KMS-11 (cell line): Measurements from ENCODE around the gene PRICKLE2.

Source experiments
- H2AFZ ChIP-seq: fragments of 200-600 bp; sonication (generic); 2 replicates; pipeline ENCODE4 v1.6.1; 2016; ENCODE audit warnings: antibody characterized with exemption, mixed run types, low read depth
- H3K27ac ChIP-seq: fragments of 200-600 bp; sonication (generic); 2 replicates; pipeline ENCODE4 v1.6.1; 2016; ENCODE audit warnings: mild to moderate bottlenecking, mixed run types
- H3K27me3 ChIP-seq: fragments of 200-600 bp; sonication (generic); 2 replicates; pipeline ENCODE4 v1.6.1; 2017; ENCODE audit warnings: mild to moderate bottlenecking, low read depth, mixed run types, moderate library complexity; ENCODE audit not compliant: insufficient read depth
- H3K36me3 ChIP-seq: fragments of 200-600 bp; sonication (generic); 2 replicates; pipeline ENCODE4 v1.6.1; 2017; ENCODE audit warnings: mild to moderate bottlenecking, mixed run types; ENCODE audit not compliant: insufficient read depth
- H3K4me1 ChIP-seq: fragments of 200-600 bp; sonication (generic); 2 replicates; pipeline ENCODE4 v1.6.1; 2016; ENCODE audit warnings: mild to moderate bottlenecking, low read depth, mixed run types; ENCODE audit not compliant: poor library complexity, severe bottlenecking
- H3K4me2 ChIP-seq: fragments of 200-600 bp; sonication (generic); 2 replicates; pipeline ENCODE4 v1.7.0; 2016; ENCODE audit warnings: mild to moderate bottlenecking, mixed run types
- H3K4me3 ChIP-seq: fragments of 200-600 bp; sonication (generic); IDR thresholded peaks from 2 replicates; pipeline ENCODE4 v1.6.1; 2017; ENCODE audit warnings: low read depth, low read length, mixed read lengths; ENCODE audit not compliant: insufficient read depth
- H3K79me2 ChIP-seq: fragments of 200-600 bp; sonication (generic); 2 replicates; pipeline ENCODE4 v1.6.1; 2016; ENCODE audit warnings: low read depth, mixed run types; ENCODE audit not compliant: insufficient read depth
- H3K9ac ChIP-seq: fragments of 200-600 bp; sonication (generic); 2 replicates; pipeline ENCODE4 v1.6.1; 2016; ENCODE audit warnings: mild to moderate bottlenecking, mixed run types
- H4K20me1 ChIP-seq: fragments of 200-600 bp; sonication (generic); 2 replicates; pipeline ENCODE4 v1.6.1; 2016; ENCODE audit warnings: mild to moderate bottlenecking, mixed run types; ENCODE audit not compliant: insufficient read depth
- CTCF ChIP-seq: fragments of 200-600 bp; sonication (generic); conservative IDR thresholded peaks from 2 replicates; pipeline ENCODE4 v1.6.1; 2017; ENCODE audit warnings: low read depth, mild to moderate bottlenecking, antibody characterized with exemption, low read length, moderate library complexity, mixed read lengths

The PRICKLE2 gene

DNA sequence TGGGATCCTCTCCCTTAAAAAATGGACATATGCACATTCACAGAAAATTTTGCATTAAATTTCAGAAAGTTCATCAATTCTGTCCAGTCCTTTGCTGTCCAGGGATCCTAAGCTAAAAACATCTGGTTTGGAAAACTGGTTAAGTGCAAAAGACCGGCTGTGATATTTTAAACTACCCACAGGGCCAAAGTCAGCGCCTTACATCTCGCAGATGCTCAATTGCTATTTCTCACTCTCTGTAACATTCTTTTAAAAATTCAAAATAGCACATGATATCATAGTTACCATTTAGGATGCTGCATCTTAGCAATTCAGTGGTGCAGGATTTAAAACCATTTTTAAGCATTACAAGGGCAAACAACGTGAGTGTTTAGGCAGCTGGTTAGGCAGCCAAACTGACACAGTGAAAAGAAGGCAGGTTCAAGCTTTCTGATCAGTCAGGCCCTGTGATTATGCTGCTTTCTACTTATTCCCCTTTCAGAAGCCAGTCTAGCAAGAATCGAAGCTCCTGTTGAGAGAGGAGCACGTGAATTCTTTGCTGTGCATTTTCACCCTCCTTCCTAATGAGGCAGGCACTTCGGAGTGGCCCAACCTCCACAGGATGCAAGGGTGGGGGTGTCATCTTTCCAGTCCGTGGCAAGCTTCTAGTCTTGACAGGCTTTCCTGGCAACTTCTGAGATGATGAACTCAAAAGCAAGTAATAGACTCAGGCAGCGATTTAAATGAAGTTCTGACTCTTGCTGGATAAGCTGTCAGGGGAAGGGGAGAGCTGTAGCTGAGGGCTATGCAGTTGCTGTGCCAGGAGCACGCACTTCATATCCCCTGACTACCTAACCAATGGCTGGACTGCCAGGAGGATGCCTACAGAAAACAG lies 8.8 kb downstream of the PRICKLE2 start:
- Histone ChIP-seq H3K79me2 (no peaks in the 10 kb centered on the region), H3K4me1 (no peaks in the 10 kb centered on the region), H3K4me2 (no peak overlapping the region), H3K27me3 (no peaks in the 10 kb centered on the region), H3K4me3 (no peak overlapping the region), H4K20me1 (no peaks in the 10 kb centered on the region), H2AFZ (no peak overlapping the region), H3K9ac (no peak overlapping the region), H3K27ac (no peak overlapping the region), H3K36me3 (no peaks in the 10 kb centered on the region)
- no peak for TF ChIP-seq CTCF

- H3K79me2 ChIP-seq: no peaks in the 10 kb centered on the region
- TF ChIP-seq CTCF: no peak
- no peaks in the 10 kb centered on the region for H3K4me1 ChIP-seq
These were observed 9.7 kb downstream of the PRICKLE2 start for GRCh38 chr3:64215559-64215958.

GRCh38 chr3:64215103-64215502 lies 10.2 kb downstream of the PRICKLE2 start:
- no peak overlapping the region for H3K4me3 ChIP-seq
- H3K4me2 ChIP-seq: no peak overlapping the region
- no peaks in the 10 kb centered on the region for H3K79me2 ChIP-seq
- no peak overlapping the region for H3K27ac ChIP-seq
- H4K20me1 ChIP-seq: no peaks in the 10 kb centered on the region
- no peak overlapping the region for H2AFZ ChIP-seq
- TF ChIP-seq CTCF: no peak
- no peaks in the 10 kb centered on the region for H3K36me3 ChIP-seq
- H3K27me3 ChIP-seq: no peaks in the 10 kb centered on the region
- H3K4me1 ChIP-seq: no peaks in the 10 kb centered on the region
- H3K9ac ChIP-seq: no peak overlapping the region

More at GRCh38 chr3:64215559-64215958, 9.7 kb downstream of the PRICKLE2 start:
- no peaks in the 10 kb centered on the region for H3K27me3 ChIP-seq
- no peak overlapping the region for H3K27ac ChIP-seq
- H3K4me3 ChIP-seq: no peak overlapping the region
- no peaks in the 10 kb centered on the region for H4K20me1 ChIP-seq
- H3K4me2 ChIP-seq: no peak overlapping the region
- no peak overlapping the region for H2AFZ ChIP-seq
- no peak overlapping the region for H3K9ac ChIP-seq
- no peaks in the 10 kb centered on the region for H3K36me3 ChIP-seq

GRCh38 chr3:64214381-64215018 lies 10.8 kb downstream of the PRICKLE2 start:
- H3K27me3 ChIP-seq: no peaks in the 10 kb centered on the region
- no peak overlapping the region for H2AFZ ChIP-seq
- no peak overlapping the region for H3K9ac ChIP-seq
- no peak for TF ChIP-seq CTCF
- H3K79me2 ChIP-seq: no peaks in the 10 kb centered on the region
- no peaks in the 10 kb centered on the region for H4K20me1 ChIP-seq
- no peak overlapping the region for H3K27ac ChIP-seq
- H3K36me3 ChIP-seq: no peaks in the 10 kb centered on the region
- H3K4me1 ChIP-seq: no peaks in the 10 kb centered on the region
- H3K4me3 ChIP-seq: no peak overlapping the region
- H3K4me2 ChIP-seq: no peak overlapping the region
